Stimulated activated CD8-positive, alpha-beta memory T cell treated with anti-CD3 and anti-CD28 coated beads, Interleukin-4, amount 100 ng/mL, for 1 hour (primary cell): Measurements from ENCODE around the gene ZDHHC6.
"Not testable (repeated sequence)": the region's sequence is repeated elsewhere in the genome, so short reads cannot be mapped to it uniquely, and the experiment has no call there.

Experiments used
- DNase-seq, 2 donors: peaks; one replicate each; pipeline ENCODE4 v3.0.0-alpha.2; 2020; ENCODE audit warnings: low read depth in 2 of 2, low spot score in 1 of 2

ZDHHC6 gene

GRCh38 chr10:112393341-112393740, 53.4 kb downstream of the ZDHHC6 start:
- no peak for DNase-seq

DNA sequence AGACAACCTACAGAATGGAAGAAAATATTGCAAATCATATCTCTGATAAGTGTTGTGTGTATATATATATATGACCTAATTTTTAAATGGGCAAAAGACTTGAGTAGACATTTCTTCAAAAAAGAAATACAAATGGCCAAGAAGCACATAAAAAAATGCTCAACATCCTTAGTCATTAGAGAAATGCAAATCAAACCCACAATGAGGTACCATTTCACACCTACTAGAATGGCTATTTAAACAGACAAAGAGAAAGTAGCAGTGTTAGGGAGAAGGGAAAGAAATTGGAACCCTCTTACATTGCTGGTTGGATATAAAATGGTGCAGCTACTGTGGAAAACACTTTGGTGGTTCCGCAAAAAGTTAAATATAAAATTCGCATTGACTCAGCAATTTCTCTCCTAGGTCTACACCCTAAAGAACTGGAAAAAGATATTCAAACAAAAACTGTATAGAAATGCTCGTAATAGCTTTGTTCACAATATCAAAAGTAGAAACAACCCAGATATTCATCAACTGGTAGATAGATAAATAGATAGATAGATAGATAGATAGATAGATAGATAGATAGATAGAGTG, 56.5 kb downstream of the ZDHHC6 start:
- DNase-seq, result no peak

- DNase-seq, result no peak
Observed at GRCh38 chr10:112389271-112389822, 57.4 kb downstream of the ZDHHC6 start.

GRCh38 chr10:112388548-112388947, 58.2 kb downstream of the ZDHHC6 start:
- DNase-seq, result no peak

DNA sequence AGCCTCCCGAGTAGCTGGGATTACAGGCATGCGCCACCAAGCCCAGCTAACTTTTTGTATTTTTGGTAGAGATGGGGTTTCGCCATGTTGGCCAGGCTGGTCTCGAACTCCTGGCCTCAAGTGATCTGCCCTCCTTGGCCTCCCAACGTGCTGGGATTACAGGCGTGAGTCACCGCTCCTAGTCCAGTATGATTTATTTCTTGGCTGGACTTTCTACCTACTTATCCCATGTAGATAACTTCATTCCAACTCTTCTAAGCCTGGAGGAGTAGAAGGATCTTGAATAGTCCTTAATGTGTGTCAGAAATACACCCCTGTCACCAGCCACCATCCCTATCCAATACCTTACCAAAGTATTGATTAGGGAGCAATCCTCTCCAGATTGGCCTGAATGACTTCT, 58.7 kb downstream of the ZDHHC6 start:
- DNase-seq, result not testable (repeated sequence)

DNA sequence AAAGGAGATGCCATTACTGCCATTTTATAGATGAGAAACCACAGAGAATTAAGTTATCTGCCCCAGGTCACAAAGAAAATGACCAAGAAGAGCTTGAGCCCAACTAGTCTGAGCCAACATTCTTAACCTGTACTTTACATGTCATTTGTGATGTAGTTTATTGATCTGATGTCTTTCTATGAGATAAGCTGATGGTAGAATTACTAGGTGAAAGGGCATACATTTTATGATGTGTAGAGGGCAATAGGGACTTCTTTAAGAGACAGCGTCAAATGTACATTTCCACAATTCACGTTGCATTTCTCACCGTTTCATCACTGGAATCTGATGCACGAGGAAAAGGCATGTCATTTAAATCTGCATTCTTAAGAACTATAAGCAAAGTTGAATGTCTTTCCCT, 61.5 kb downstream of the ZDHHC6 start:
- no peak for DNase-seq

DNA sequence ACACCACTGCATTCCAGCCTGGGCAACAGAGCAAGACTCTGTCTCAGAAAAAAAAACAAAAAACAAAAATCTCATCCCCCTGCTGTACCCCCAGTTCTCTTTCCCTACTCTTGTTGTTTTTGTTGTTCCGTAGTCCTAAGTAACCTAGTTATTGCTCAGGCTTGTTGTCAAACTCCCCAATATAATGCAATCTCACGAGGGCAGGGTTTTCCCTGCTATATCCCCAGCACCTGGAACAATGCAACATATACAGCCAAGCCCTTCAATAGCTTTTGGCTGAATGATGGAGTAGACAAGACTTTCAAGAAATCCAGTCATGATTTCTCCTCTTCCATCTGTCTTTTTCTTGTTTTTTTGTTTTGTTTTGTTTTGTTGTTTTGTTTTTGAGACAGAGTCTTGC, 62.6 kb downstream of the ZDHHC6 start:
- DNase-seq, result no peak

DNA sequence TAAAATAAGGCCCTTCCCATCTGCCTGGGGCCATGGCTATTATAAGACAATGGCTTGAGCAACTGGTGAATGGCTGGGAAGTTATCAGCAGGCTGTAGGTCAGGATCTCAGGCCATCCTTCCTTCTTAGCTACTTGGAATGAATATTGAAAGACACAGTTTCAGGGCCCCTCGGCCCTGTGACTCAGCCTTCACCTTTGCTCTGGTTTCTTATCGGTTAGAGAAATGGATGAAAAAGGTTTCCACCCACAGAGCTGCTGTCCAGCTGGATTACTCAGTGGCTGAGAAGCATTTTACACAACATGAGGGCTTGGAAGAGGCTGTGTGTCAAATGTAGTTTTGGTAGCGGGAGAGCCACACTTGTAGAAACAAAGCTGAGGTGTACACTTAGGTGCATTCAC, 63.4 kb downstream of the ZDHHC6 start:
- DNase-seq, result no peak

GRCh38 chr10:112382515-112383235, 64.0 kb downstream of the ZDHHC6 start:
- no peak for DNase-seq
